Activated naive CD8-positive, alpha-beta T cell treated with anti-CD3 and anti-CD28 coated beads, Interleukin-2, amount 50 U/mL, for 24 hours (primary cell): ENCODE results near the gene TREML2.

Source experiments
- ATAC-seq: fragments of 150-1000 bp; cut with Tn5 transposase; one replicate; pipeline ENCODE4 v1.10.0; 2021
- DNase-seq: peaks from one replicate; pipeline ENCODE4 v3.0.0; 2021
- H3K27ac Mint-ChIP-seq: one replicate; pipeline ENCODE4 v1.8.0; 2021; ENCODE audit warnings: mild to moderate bottlenecking, mixed read lengths
- H3K27me3 Mint-ChIP-seq: one replicate; pipeline ENCODE4 v1.8.0; 2021; ENCODE audit warnings: mixed read lengths
- H3K36me3 Mint-ChIP-seq: one replicate; pipeline ENCODE4 v1.8.0; 2021; ENCODE audit warnings: low read depth, mixed read lengths
- H3K4me1 Mint-ChIP-seq: one replicate; pipeline ENCODE4 v1.8.0; 2021; ENCODE audit warnings: mixed read lengths
- H3K4me3 Mint-ChIP-seq: one replicate; pipeline ENCODE4 v1.8.0; 2021; ENCODE audit warnings: mild to moderate bottlenecking, moderate library complexity, mixed read lengths
- H3K9me3 Mint-ChIP-seq: one replicate; pipeline ENCODE4 v1.8.0; 2021; ENCODE audit warnings: mixed read lengths

The TREML2 gene

GRCh38 chr6:41222513-41222912, 21.6 kb upstream of the TREML2 start:
- Mint-ChIP-seq H3K36me3 (no peaks in the 10 kb centered on the region), H3K9me3 (no peaks in the 10 kb centered on the region), H3K4me3 (no peak overlapping the region), H3K4me1 (peaks cover 2% of the 10 kb centered on the region), H3K27ac (no peak overlapping the region), H3K27me3 (no peaks in the 10 kb centered on the region)
- no peak for DNase-seq
- no peak for ATAC-seq

- H3K27ac Mint-ChIP-seq, result no peak overlapping the region
Measured at GRCh38 chr6:41222045-41222444, 21.1 kb upstream of the TREML2 start.

DNA sequence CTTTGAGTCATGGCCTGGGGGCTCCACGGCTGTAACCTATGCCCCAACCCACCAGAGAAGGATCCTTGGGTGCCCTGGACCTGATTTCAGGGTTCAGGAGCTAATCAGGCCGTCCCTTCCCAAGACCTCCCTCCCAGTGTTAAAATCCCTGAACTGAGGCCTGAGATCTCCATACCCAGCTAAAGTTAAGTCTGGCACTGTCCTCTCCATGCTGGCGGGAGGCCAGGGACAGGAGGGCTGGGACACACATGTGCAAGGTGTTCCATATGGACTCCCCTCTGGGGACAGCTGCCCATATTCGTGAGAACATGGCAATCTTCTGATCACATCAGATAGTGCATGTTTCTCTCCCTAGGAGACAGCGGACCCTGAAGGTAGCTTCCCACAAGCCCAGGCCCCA, 15.7 kb upstream of the TREML2 start:
- ATAC-seq, result no peak
- Mint-ChIP-seq H3K36me3 (no peaks in the 10 kb centered on the region), H3K4me1 (no peaks in the 10 kb centered on the region), H3K9me3 (peaks cover 13% of the 10 kb centered on the region), H3K4me3 (no peak overlapping the region), H3K27ac (no peak overlapping the region), H3K27me3 (no peaks in the 10 kb centered on the region)
- DNase-seq, result no peak

More at GRCh38 chr6:41222045-41222444, 21.1 kb upstream of the TREML2 start:
- no peak for DNase-seq
- Mint-ChIP-seq H3K9me3 (no peaks in the 10 kb centered on the region), H3K4me1 (peaks cover 2% of the 10 kb centered on the region), H3K27me3 (no peaks in the 10 kb centered on the region), H3K36me3 (no peaks in the 10 kb centered on the region), H3K4me3 (no peak overlapping the region)
- no peak for ATAC-seq

DNA sequence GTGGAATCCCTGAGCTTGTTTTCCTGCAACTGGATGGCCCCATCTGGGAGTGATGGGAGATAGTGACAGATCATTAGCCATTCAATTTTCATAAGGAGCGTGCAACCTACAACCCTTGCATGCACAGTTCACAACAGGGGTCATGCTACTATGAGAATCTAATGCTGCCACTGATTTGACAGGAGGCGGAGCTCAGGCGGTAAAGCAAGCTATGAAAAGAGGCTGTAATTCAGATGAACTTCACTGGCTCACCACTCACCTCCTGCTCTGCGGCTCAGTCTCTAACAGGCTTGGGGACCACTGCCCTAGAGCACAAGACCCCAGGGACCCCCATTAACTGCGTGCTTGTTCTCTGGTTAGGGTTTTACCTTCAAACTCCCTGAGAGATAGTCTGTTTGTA, 14.8 kb upstream of the TREML2 start:
- DNase-seq (no peak), ATAC-seq (no peak)
- no peaks in the 10 kb centered on the region for H3K4me1 Mint-ChIP-seq
- peaks cover 13% of the 10 kb centered on the region for H3K9me3 Mint-ChIP-seq
- H3K36me3 Mint-ChIP-seq, result no peaks in the 10 kb centered on the region
- no peak overlapping the region for H3K27ac Mint-ChIP-seq
- H3K4me3 Mint-ChIP-seq, result no peak overlapping the region
- H3K27me3 Mint-ChIP-seq, result no peaks in the 10 kb centered on the region

DNA sequence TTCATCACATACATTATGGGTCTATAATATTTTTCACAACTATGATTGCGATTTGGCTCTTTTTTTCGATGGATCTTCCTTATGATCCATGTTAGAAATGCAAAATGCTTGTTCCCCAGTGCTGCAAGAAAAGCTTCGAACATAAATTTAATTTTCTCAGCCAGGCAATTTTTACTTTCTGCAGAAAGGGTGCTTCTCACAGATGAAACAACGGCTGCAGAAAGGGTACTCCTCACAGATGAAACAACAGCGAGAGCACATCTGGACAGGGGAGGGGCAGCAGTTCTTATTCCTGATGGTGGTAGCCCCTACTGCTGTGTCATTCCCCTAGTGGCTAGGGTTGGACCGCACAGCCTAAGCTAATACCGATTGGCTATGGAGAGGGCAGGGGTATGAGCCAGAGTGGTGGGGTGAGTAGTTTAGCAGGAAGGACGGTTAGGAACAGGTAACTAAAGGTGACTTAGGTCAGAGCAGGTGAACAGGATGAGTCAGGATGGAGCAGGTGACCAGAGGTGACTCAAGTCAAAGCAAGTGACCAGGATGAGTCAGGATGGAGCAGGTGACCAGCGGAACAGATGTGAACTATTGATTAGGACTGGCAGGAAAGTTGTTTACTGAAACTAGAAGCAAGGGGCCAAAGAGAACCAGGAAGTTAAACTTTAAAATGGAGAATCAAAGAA, 13.8 kb upstream of the TREML2 start:
- H3K36me3 Mint-ChIP-seq, result no peaks in the 10 kb centered on the region
- peaks cover 13% of the 10 kb centered on the region for H3K9me3 Mint-ChIP-seq
- H3K27ac Mint-ChIP-seq, result no peak overlapping the region
- H3K4me3 Mint-ChIP-seq, result no peak overlapping the region
- H3K27me3 Mint-ChIP-seq, result no peaks in the 10 kb centered on the region
- peaks cover 2% of the 10 kb centered on the region for H3K4me1 Mint-ChIP-seq
- DNase-seq, result no peak
- no peak for ATAC-seq

GRCh38 chr6:41209547-41210320, 8.8 kb upstream of the TREML2 start:
- DNase-seq (no peak), ATAC-seq (no peak)
- H3K27me3 Mint-ChIP-seq, result no peaks in the 10 kb centered on the region
- peaks cover 18% of the 10 kb centered on the region for H3K4me1 Mint-ChIP-seq
- H3K4me3 Mint-ChIP-seq, result no peak overlapping the region
- H3K9me3 Mint-ChIP-seq, result peaks cover 7% of the 10 kb centered on the region
- no peak overlapping the region for H3K27ac Mint-ChIP-seq
- H3K36me3 Mint-ChIP-seq, result peaks cover 2% of the 10 kb centered on the region

- Mint-ChIP-seq H3K4me1 (peaks cover 18% of the 10 kb centered on the region), H3K27ac (peak overlapping the region; percentile 53), H3K27me3 (no peaks in the 10 kb centered on the region), H3K4me3 (no peak overlapping the region), H3K36me3 (peaks cover 2% of the 10 kb centered on the region), H3K9me3 (no peaks in the 10 kb centered on the region)
- DNase-seq (no peak), ATAC-seq (no peak)
Measured at GRCh38 chr6:41208439-41209106, 7.6 kb upstream of the TREML2 start.

- no peak overlapping the region for H3K4me3 Mint-ChIP-seq
- DNase-seq, result no peak
- H3K27me3 Mint-ChIP-seq, result no peaks in the 10 kb centered on the region
- no peak overlapping the region for H3K27ac Mint-ChIP-seq
- no peaks in the 10 kb centered on the region for H3K9me3 Mint-ChIP-seq
- no peak for ATAC-seq
- H3K36me3 Mint-ChIP-seq, result peaks cover 2% of the 10 kb centered on the region
- peaks cover 51% of the 10 kb centered on the region for H3K4me1 Mint-ChIP-seq
Measured at GRCh38 chr6:41204156-41204555, 3.2 kb upstream of the TREML2 start.

DNA sequence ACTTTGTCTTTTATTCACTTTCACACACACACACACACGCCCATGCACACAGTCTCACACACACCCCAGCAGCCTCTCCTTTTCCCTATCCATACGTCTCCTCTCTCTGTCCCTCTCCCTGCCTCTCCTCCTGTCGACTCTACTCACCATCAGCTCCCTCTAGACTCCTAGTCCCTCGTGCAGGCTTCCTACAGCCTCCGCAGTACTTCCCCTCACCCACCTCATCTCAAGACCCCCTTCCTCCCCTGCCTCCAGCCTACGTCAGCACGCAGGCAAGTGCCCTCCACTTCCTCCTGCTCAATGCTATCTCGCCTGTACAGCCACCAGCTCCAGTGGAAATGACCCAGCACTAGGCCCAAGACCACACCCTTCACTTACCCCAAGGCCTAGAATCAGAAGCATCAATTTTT, 820 bp upstream of the TREML2 start:
- no peak for DNase-seq
- Mint-ChIP-seq H3K27ac (peak overlapping the region; percentile 87), H3K27me3 (no peaks in the 10 kb centered on the region), H3K4me3 (peak overlapping the region; percentile 70), H3K9me3 (no peaks in the 10 kb centered on the region), H3K4me1 (peaks cover 50% of the 10 kb centered on the region), H3K36me3 (no peaks in the 10 kb centered on the region)
- ATAC-seq, result no peak

DNA sequence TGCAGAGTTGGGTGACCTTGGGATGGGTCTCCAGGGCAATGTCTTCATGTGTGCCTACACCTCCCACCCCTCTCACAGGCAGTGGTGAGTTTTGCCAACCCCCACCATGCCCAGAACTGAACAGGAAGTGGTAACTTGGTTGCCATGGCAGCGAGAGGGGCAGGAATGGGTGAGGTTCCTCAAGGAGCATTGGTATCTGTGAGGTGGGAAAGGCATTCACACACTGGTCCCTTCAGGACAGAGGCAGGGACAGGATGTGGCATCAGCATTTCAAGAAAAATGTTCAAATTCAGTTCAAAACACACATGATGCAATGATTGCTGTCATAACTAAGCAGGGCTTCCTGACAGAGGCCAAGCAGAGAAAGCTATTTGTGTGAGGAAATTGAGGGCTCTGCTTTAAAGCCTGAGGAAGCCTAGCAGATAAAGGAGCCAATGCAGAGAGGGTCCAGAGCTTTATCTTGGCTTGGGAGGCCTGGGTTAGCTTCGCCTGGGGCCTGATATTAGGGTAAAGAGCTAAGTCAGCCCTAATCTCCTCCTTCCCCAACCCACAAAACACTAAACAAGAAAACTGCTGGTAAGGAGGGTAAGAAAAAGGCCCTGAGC, 551 bp downstream of the TREML2 start:
- Mint-ChIP-seq H3K4me3 (peak overlapping the region; percentile 70), H3K27me3 (no peaks in the 10 kb centered on the region), H3K27ac (peak overlapping the region; percentile 87), H3K4me1 (peaks cover 53% of the 10 kb centered on the region), H3K9me3 (no peaks in the 10 kb centered on the region), H3K36me3 (no peaks in the 10 kb centered on the region)
- DNase-seq (peak; percentile 58), ATAC-seq (peak; percentile 33)

DNA sequence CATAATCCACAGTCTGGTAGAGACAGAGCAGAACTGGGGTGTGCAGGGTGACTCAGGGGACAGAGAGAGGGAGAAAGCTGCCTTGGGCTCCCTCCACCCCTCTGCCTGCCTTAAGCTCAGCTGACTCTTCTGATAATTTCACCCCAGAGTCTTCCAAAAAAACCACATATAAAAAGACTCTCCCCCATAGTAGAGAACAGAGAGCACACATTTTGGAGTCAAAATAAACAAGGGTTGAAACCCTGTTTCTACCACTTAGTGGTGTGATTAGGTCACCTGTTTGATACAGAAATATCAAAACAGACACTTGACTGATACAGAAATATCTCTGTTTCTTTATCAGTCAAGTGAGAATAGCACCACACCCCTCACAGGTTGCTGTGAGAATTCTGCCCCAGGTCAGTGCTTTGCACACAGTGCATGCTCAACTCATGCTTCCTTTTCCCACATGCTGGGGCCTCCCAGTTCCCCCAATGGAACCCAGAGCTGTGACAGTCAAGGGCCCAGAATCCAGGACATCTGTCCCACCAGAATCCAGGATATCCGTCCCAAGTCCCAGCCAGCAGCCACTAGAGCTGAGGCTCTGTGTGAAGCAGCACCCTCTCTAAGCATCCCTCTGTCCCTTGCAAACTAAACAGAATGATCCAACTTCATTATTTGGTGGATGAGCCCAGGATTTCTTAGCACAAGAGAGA, 1.2 kb downstream of the TREML2 start:
- Mint-ChIP-seq H3K4me3 (peak overlapping the region; percentile 70), H3K4me1 (peaks cover 59% of the 10 kb centered on the region), H3K9me3 (no peaks in the 10 kb centered on the region), H3K36me3 (peaks cover 3% of the 10 kb centered on the region), H3K27me3 (no peaks in the 10 kb centered on the region), H3K27ac (peak overlapping the region; percentile 87)
- DNase-seq (no peak), ATAC-seq (peak; percentile 58)

- Mint-ChIP-seq H3K27ac (no peak overlapping the region), H3K27me3 (no peaks in the 10 kb centered on the region), H3K4me1 (peaks cover 54% of the 10 kb centered on the region), H3K4me3 (no peak overlapping the region), H3K36me3 (peaks cover 3% of the 10 kb centered on the region), H3K9me3 (no peaks in the 10 kb centered on the region)
- no peak for DNase-seq
- no peak for ATAC-seq
Measured at GRCh38 chr6:41197234-41197633, 3.7 kb downstream of the TREML2 start.

GRCh38 chr6:41194386-41194785, 6.6 kb downstream of the TREML2 start:
- Mint-ChIP-seq H3K27ac (no peak overlapping the region), H3K4me3 (no peak overlapping the region), H3K4me1 (peaks cover 25% of the 10 kb centered on the region), H3K36me3 (peaks cover 3% of the 10 kb centered on the region), H3K9me3 (no peaks in the 10 kb centered on the region), H3K27me3 (no peaks in the 10 kb centered on the region)
- no peak for ATAC-seq
- DNase-seq, result no peak

DNA sequence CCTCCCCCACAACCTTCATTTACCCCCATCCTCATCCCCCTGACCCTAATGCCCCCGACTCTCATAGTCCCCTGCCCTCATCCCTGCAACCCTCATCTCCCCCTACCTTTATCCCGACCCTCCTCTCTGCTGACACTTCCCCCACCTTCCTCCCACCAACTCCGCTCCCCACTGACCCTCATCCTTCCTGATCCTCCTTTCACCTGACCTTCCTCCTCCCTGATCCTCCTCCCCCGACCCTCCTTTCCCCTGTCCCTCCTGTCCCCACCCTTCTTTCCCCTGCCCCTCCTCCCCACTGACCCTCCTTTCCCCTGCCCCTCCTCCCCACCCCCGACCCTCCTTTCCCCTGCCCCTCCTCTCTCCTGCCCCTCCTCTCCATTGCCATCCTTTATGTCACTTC, 7.1 kb downstream of the TREML2 start:
- Mint-ChIP-seq H3K9me3 (no peaks in the 10 kb centered on the region), H3K27me3 (no peaks in the 10 kb centered on the region), H3K4me1 (peaks cover 22% of the 10 kb centered on the region), H3K27ac (no peak overlapping the region), H3K36me3 (peaks cover 3% of the 10 kb centered on the region), H3K4me3 (no peak overlapping the region)
- no peak for DNase-seq
- ATAC-seq, result no peak
